Stimulated activated CD4-positive, alpha-beta T cell treated with anti-CD3 and anti-CD28 coated beads, Interleukin-1b, Interleukin-23, amount 100 ng/mL, for 4 hours (primary cell): Measurements from ENCODE around the gene TRIOBP.

Source experiments
- DNase-seq, 2 donors: peaks; one replicate each; pipeline ENCODE4 v3.0.0-alpha.2; 2020; ENCODE audit warnings: low read depth in 2 of 2

Gene TRIOBP

GRCh38 chr22:37804881-37805809, 108.3 kb downstream of the TRIOBP start:
- DNase-seq: peak; percentile 40 to 66

- DNase-seq: no peak
Observed at GRCh38 chr22:37805810-37806277, 109.0 kb downstream of the TRIOBP start.

GRCh38 chr22:37806409-37807333, 109.8 kb downstream of the TRIOBP start:
- DNase-seq: no peak

GRCh38 chr22:37807410-37808293, 110.8 kb downstream of the TRIOBP start, which contains the start of gene GCAT:
Gene GCAT (plus strand): TSS chr22:37807934. CDS start chr22:37807968, 34 bp downstream.
- peak; percentile 79 to 90 for DNase-seq

GRCh38 chr22:37808294-37808657, 111.4 kb downstream of the TRIOBP start:
- DNase-seq: no peak

DNA sequence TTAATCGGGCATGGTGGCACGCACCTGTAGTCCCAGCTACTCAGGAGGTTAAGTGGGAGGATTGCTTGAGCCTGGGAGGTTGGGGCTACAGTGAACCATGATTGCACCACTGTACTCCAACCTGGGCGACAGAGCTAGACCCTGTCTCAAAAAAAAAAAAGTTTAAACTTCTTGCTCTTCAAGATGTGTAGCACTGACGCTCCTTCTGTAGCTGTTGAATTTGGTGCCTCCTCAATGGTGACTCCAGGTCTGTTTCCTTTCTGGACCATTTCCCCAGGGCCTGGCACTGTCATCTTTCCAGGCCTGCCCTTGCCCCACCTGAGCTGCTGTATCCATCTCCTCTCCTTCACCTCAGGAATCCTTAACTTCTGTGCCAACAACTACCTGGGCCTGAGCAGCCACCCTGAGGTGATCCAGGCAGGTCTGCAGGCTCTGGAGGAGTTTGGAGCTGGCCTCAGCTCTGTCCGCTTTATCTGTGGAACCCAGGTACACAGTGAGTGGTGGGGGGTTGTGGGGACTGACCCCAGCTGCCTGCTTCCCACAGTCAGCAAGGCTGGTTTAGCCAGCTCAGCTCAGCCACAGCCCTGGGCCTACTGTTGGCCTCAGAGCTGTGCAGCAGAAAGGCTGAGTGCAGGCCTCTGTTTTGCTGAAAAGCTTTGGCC, 113.0 kb downstream of the TRIOBP start:
- no peak for DNase-seq

DNA sequence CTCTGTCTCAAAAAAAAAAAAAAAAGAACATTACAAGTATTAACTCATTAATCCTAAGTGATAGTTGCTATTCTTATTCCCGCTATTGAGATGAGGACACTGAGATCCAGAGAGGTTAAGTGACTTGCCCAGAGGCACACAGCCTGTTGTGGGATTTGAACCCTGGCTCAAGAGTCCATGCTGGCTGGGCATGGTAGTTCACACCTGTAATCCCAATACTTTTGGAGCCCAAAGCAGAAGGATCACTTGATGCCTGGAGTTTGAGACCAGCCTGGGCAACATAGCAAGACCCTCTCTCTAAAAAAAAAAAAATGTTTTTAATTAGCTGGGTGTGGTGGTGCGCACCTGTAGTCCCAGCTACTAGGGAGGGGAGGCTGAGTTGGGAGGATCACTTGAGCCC, 115.0 kb downstream of the TRIOBP start:
- DNase-seq: no peak

GRCh38 chr22:37812869-37813678, 116.2 kb downstream of the TRIOBP start:
- no peak for DNase-seq

DNA sequence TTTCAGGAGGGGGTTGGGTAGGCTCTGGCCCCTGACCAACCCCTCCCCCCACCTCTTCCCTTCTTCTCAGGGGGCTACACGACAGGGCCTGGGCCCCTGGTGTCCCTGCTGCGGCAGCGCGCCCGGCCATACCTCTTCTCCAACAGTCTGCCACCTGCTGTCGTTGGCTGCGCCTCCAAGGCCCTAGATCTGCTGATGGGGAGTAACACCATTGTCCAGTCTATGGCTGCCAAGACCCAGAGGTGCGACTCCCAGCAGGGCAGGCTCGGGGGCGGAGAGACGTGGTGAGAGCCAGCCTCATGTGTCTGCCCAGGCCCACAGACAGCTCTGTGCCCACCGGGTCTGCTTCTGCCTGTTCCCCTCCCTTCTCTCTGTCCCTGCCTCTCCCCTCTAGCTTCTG, 118.7 kb downstream of the TRIOBP start:
- DNase-seq: no peak

- DNase-seq: no peak
Observed at GRCh38 chr22:37816543-37817180, 119.8 kb downstream of the TRIOBP start.

DNA sequence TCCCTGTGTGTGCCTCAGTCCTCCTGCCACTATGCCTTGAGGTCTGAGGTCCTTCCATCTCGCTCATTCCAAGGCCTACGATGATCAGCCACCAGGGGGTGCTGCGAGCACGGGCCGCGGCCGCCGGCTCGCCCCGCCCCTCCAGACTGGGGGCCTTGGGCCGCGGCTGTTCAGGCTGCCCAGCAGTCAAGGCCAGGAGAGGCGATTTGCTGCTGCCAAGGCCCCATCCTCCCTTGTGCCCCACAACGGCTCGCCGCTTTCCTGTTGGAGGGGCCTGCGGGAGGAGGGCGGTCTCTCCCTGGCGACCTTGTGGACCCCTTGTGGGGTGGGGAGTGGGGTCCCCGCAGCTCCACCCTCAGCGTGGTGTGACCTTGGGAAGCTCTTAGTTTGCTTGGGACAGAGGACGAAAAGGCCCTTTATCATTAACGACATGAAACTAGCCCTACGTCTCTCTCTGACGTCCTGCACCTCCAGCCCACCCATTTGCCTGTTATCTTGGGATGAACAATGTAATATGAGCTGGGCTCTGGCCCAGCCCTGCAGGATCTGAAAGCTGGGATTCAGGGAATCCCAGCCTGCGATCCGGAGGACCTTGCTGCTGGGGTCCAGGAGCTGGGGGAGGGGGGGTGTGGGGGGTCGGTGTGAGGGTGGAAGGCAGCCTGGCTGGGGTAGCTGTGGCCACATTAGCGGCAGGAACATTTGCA, 121.0 kb downstream of the TRIOBP start:
- DNase-seq: peak; percentile 80 to 86

DNA sequence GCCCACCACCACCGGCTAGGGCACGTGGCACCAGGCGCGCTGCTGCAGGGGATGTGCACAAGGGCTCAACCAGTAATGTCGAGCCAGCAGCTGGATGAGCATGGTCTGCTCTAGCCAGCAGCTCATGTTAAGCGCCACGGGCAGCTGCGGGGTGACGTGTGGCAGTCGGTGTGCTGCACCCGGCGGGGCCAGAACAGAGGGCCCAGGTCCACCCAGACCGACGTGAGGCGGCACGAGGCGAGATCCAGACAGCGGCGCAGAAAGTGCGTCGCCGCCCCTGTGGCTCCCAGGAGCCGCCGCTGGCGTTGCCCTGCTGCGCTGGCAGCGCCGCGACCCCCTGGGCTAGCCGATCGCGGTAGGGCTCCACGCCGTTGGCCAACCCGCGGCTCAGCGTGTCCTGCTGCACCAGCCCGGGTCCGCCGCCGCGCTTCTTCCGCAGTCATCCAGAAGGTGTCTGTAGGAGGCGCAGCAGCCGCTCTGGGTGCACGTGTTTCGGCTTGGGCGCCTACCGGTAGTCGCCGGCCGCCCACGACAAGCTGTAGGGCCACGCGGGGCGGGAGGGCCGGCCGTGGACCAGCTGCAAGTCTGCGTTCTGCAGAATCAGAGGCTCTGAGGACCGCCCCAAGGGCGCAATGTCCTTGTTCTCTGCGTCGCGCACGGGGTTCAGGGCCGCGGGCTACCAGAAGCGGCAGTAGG, 121.7 kb downstream of the TRIOBP start:
- peak; percentile 49 to 61 for DNase-seq

GRCh38 chr22:37819105-37819433, 122.2 kb downstream of the TRIOBP start:
- DNase-seq: no peak

DNA sequence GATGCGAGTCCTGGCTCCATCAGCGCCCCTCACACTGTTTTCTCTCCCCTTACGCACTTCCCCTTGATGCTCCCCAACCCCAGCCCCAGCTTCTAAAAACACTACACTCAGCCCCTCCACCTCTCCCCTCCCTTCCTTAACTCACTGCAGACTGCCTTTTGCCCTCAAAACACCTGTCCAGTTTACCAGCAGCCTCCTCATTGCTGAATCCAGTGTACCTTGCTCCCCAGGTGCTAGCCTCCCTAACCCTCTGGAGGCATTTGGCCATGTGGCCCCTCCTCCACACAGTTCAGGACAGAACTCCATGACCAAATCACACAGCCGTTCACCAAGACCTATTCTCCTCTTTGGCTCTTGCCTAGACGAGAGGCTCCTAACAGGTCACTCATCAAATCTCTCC, 123.5 kb downstream of the TRIOBP start:
- DNase-seq: no peak

GRCh38 chr22:37822079-37822833, 125.4 kb downstream of the TRIOBP start:
- DNase-seq: no peak

DNA sequence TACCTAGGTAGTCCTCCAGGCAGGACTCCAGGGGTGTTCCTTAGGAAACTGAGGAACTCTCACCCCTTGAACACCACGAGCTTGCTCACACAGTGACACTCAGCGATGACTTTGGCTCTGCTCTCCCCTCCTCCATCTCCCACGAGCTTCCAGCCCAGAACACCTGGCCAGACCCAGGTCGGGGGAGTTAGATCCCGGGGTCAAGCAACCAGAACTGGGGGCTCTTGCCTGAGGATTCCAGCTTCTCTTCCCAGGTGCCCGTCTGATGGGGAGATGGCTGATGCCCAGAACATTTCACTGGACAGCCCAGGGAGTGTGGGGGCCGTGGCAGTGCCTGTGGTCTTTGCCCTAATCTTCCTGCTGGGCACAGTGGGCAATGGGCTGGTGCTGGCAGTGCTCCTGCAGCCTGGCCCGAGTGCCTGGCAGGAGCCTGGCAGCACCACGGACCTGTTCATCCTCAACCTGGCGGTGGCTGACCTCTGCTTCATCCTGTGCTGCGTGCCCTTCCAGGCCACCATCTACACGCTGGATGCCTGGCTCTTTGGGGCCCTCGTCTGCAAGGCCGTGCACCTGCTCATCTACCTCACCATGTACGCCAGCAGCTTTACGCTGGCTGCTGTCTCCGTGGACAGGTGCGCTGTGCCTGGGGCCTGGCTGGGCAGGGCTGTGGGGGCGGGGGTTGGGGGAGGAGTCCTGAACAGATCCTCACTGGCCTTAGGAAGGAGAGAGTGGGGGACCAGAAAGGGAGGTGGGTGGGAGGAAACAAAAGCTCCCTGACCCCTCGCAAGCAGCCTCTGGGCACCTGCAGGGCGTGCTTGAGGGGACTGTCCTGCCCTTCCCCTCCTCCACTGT, 126.5 kb downstream of the TRIOBP start, which contains the start of gene GALR3:
TSS of gene GALR3 (plus strand) at position 249 of the 852 bp plus-strand sequence. CDS start at position 274, 25 bp downstream.
- DNase-seq: no peak
